SK-N-SH (cell line): ENCODE measurements around the gene ST3GAL6.

ENCODE experiments used
- CHD2 ChIP-seq: fragments of 150-350 bp; IDR thresholded peaks from 2 replicates; pipeline ENCODE4 v1.6.1; 2018; ENCODE audit warnings: low read length; ENCODE audit not compliant: partially characterized antibody
- GATA2 ChIP-seq: sonication (generic); formaldehyde crosslinking; IDR thresholded peaks from 2 replicates; pipeline ENCODE4 v1.5.0; 2020; ENCODE audit warnings: mild to moderate bottlenecking, missing genetic modification reagents
- JUND ChIP-seq: IDR thresholded peaks from 2 replicates; pipeline ENCODE4 v1.4.0; 2012
- NFIC ChIP-seq: IDR thresholded peaks from 2 replicates; pipeline ENCODE4 v1.4.0; 2012; ENCODE audit warnings: borderline replicate concordance
- POLR2AphosphoS5 ChIP-seq: IDR thresholded peaks from 2 replicates; pipeline ENCODE4 v1.6.1; 2012; ENCODE audit warnings: low read depth, low read length
- REST ChIP-seq: IDR thresholded peaks from 2 replicates; pipeline ENCODE4 v1.6.1; 2012; ENCODE audit warnings: mild to moderate bottlenecking, low read depth, low read length, moderate library complexity
- SMC3 ChIP-seq: IDR thresholded peaks from 2 replicates; pipeline ENCODE4 v1.6.1; 2012; ENCODE audit warnings: low read depth, low read length, improper control_type of control experiment
- TAF1 ChIP-seq: IDR thresholded peaks from 2 replicates; pipeline ENCODE4 v1.6.1; 2012; ENCODE audit warnings: low read depth, mild to moderate bottlenecking, low read length, moderate library complexity, borderline replicate concordance
- TEAD4 ChIP-seq: IDR thresholded peaks from 2 replicates; pipeline ENCODE4 v1.4.0; 2012; ENCODE audit warnings: mild to moderate bottlenecking, borderline replicate concordance; ENCODE audit not compliant: insufficient read depth
- USF1 ChIP-seq: IDR thresholded peaks from 2 replicates; pipeline ENCODE4 v1.4.0; 2012; ENCODE audit warnings: low read depth, borderline replicate concordance
- TF ChIP-seq, protein P1 (sequence below): fragments of 200-600 bp; sonication (generic); IDR thresholded peaks from 2 replicates; pipeline ENCODE4 v1.6.1; 2017; ENCODE audit warnings: antibody characterized with exemption, mild to moderate bottlenecking, moderate library complexity

- TF ChIP-seq POLR2AphosphoS5 = no peak
- TF ChIP-seq, protein P1, sequence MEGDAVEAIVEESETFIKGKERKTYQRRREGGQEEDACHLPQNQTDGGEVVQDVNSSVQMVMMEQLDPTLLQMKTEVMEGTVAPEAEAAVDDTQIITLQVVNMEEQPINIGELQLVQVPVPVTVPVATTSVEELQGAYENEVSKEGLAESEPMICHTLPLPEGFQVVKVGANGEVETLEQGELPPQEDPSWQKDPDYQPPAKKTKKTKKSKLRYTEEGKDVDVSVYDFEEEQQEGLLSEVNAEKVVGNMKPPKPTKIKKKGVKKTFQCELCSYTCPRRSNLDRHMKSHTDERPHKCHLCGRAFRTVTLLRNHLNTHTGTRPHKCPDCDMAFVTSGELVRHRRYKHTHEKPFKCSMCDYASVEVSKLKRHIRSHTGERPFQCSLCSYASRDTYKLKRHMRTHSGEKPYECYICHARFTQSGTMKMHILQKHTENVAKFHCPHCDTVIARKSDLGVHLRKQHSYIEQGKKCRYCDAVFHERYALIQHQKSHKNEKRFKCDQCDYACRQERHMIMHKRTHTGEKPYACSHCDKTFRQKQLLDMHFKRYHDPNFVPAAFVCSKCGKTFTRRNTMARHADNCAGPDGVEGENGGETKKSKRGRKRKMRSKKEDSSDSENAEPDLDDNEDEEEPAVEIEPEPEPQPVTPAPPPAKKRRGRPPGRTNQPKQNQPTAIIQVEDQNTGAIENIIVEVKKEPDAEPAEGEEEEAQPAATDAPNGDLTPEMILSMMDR = no peak
- no peak for TF ChIP-seq REST
- no peak for TF ChIP-seq TEAD4
- TF ChIP-seq JUND = no peak
- no peak for TF ChIP-seq CHD2
- no peak for TF ChIP-seq NFIC
- no peak for TF ChIP-seq USF1
- TF ChIP-seq TAF1 = no peak
- no peak for TF ChIP-seq SMC3
- no peak for TF ChIP-seq GATA2
Measured at GRCh38 chr3:98754483-98754882, 8.7 kb upstream of the ST3GAL6 start.
